Hematopoietic multipotent progenitor cell treated with erythropoietin and hydrocortisone succinate and interleukin-3 and kit ligand, for 6 days (in vitro differentiated cells): Measurements from ENCODE around the gene AHNAK.
"Not testable (repeated sequence)": the region's sequence is repeated elsewhere in the genome, so short reads cannot be mapped to it uniquely, and the experiment has no call there.

ENCODE experiments used
- DNase-seq: peaks from one replicate; pipeline ENCODE4 v3.0.0-alpha.2; 2015

AHNAK gene

GRCh38 chr11:62399878-62400266 lies 146.7 kb downstream of the AHNAK start:
- DNase-seq: no peak

DNA sequence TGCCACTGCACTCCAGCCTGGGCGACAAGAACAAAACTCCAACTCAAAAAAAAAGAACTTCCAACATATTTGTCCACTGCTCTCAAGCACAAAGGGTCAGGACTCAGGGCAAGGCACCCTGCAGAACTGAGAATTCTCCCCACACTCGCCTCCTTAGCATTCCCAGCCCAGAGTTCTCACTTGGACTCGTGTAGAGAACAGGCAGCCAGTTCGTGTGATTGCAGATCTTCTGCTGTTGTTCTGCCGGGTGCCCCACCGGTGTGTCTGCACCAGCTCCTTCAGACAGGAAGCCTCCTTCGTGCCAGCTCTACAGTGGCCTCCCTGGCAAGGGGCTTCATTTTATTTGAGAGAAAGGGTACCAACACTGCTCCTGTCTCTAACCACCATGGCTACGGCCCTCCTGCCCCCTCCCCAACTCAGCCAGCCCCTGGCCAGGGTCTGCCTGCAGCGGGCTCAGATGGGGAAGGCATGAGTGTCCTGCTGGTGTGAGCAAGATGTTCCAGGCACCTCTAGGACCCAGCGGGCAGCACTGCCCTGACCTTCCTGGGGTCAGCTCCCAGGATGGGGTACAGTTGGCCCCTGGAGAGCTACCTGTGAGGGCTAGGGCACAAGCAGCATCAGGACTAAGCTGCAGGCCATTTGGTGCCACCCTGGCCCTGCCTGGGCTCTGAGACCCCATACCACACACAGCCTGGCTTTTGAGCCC lies 147.3 kb downstream of the AHNAK start:
- DNase-seq: peak; percentile 49

DNA sequence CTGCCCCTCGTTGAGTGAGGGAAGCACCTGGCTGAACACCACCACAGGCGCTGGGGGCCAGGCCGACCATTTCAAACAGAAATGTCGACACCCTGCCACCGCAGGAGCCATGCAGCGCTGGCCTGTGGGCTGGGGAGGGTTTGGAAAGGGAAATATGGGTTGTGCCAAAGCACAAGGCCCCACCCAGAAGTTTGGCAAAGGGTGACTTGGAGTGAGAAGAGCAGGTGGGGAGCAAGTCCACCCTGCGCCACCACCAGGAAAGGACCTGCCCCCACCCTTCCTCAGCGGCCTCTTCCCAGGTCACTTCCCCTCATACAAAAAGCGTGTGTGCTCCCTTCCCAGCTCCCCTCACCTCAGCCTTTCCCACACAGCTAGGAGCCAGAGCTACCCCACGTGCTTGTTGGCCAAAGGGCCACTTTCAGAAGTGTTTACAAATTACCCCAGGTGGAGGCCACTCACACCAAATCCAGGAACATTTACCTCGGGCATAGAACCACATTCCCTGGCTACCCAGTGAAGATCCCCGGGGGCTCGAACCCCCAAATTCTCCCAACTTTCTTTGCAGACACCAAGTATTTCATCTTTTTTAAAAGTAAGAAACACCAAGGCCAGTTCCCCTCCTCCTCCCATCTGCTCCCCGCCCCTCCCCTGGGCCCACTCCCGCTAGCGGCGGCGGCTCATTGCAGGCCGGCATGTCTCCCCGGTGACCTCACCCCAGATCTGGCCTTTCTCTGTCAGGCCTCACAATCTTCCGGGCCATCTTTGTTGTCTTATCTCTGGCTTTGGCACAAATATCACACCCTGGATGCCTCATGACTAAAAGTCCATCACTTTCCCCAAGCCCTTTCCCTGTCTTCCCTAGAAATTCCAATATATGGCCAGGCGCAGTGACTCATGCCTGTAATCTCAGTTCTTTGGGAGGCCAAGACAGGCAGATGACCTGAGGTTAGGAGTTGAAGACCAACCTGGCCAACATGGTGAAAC lies 148.3 kb downstream of the AHNAK start:
- peak; percentile 79 for DNase-seq

GRCh38 chr11:62395885-62396551 lies 150.6 kb downstream of the AHNAK start:
- no peak for DNase-seq

DNA sequence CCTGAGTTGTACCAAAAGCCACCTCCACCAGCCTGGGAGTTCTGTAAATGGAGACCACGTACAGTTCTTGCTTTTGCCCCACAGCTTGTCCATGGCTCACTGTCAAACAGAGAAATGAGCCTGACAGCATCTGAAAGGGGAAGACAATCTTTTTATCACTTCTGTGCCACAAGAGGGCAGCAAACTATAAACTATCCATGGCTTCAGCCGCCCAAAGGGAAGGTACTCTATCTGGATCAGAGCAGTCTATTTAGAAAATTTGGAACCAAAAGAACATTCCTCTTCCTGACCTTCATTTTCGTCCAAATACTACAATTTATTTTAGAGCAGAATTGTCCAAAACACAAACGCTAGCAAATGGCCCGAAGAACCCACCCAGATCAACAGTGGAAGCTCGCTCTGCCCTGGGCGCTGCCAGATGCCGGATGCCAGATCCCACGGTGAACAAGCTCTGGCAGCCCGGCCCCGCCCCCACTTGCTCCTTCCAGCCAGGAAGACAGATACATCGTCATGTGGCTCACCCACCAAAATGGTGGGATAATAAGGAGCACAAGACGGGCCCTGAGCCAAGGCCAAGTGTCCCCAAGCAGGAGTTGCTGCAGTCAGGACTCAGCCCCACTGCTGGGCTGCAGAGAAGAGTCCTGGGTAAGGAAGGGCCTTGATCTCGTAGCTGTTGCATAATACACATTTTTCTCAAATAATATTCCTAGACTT lies 151.6 kb downstream of the AHNAK start:
- DNase-seq: peak; percentile 96

DNA sequence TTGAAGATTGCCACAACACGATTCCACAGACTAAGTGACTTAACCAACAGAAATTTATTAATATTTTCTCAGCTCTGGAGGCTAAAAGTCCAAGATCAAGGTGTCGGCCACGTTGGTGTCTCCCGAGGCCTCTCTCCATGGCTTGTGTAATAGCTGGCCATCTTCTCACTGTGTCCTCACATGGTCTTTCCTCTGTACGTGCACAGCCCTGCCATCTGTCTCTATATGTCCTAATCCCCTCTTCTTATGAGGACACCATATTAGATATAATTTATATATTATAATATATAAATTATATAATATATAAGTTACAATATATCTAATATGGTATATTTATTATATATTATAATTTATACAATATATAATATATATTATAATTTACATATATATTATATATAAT lies 152.9 kb downstream of the AHNAK start:
- DNase-seq: no peak

DNA sequence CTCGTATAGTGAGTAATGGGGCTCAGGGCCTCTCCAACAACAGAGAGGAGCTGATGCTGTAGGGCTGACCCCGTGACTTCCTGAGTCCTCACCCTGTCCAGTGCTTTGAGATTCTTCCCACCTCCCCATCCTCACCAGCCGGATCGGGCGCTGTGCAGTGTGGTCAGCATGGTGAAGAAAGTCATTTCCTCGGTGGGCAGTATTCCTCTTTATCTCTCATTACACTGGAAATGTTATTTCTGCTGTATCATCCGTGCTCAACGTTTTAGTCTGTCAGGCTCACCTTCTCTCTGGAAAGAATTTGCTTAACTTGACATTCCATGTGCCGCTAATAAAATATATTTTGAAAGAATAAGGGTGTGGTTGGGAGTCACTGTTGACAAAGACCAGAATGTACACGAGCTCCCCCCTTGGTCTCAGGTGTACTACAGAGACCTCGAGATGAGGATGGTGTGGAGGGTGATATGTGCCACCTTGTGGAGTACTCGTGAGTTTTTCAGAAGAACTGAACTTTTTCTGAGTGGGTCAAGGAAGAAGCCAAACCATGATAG lies 153.5 kb downstream of the AHNAK start:
- peak; percentile 71 for DNase-seq

DNA sequence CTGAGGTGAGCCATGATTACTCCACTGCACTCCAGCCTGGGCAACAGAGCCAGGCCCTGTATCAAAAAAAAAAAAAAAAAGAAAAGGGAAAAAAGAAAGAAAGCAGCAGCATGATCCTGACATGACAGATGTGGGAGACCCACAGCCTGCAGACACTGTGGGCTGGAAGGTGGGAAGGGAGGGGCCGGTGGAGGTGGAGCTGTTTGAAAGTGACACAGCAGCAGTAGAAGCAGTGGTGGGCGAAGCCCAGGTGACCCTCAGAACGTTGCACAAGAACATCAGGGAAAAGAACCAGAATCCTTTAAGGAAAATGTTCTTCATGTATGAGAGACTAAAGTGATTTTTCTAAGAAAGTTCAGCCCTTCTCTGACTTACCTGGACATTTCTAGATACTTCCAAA lies 154.1 kb downstream of the AHNAK start:
- no peak for DNase-seq

DNA sequence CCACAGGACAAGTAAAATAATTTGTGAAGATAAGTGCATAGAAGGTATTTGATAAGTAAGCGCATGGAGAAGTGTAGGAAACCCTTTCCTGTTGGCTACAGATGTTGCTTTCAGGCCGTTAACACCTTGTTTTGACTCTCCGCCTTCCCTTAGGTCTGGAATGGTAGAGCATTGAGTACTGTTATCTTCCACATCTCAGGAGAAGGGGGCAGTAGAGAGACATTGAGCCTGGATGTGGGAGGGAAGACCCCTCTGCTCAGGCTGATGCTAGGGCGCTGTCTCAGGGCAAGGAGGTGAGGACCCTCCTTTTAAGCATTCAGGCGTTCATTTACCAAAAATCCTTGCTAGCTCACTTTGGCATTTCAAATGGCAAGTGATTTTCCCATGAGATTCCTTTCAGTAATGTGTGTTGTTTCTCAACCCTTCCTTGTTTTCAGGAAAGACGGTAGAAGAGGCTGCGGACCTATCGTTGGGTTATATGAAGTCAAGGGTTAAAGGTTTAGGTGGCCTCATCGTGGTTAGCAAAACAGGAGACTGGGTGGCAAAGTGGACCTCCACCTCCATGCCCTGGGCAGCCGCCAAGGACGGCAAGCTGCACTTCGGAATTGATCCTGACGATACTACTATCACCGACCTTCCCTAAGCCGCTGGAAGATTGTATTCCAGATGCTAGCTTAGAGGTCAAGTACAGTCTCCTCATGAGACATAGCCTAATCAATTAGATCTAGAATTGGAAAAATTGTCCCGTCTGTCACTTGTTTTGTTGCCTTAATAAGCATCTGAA lies 154.8 kb downstream of the AHNAK start:
- no peak for DNase-seq

GRCh38 chr11:62390722-62391121 lies 155.9 kb downstream of the AHNAK start:
- DNase-seq: no peak

GRCh38 chr11:62390237-62390636 lies 156.4 kb downstream of the AHNAK start:
- DNase-seq: no peak

- no peak for DNase-seq
These were observed 157.6 kb downstream of the AHNAK start for GRCh38 chr11:62388999-62389398.

DNA sequence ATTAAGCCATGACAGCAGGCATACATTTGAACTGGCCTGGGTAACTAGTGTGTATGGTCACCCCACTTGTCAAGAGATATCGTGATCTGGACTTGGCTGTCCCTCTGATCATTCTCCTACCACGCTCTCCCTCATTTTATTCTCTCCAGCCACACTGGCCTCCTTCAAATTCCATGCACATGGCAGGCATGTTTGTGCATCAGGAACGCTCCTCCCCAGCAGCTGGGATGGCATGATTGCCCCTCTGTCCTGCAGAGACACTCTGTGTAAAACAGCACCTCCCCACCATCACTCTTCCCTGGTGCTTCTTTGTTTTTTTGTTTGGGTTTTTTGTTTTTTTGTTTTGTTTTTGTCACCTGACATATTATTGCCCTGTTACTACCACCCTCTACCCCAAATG lies 159.2 kb downstream of the AHNAK start:
- no peak for DNase-seq

DNA sequence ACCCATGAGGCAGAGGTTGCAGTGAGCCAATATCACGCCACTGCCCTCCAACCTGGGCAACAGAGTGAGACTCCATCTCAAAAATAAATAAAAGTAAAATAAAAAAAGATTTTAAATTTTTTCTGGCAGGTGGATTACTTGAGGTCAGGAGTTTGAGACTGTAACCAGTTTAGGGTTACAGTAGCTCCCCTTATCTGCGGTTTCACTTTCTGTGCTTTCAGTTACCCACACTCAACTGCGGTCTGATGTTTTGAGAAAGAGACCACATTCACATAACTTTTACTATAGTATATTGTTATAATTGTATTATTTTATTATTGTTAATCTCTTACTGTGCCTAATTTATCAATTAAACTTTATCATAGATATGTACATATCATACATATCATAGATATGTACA lies 160.5 kb downstream of the AHNAK start:
- not testable (repeated sequence) for DNase-seq

DNA sequence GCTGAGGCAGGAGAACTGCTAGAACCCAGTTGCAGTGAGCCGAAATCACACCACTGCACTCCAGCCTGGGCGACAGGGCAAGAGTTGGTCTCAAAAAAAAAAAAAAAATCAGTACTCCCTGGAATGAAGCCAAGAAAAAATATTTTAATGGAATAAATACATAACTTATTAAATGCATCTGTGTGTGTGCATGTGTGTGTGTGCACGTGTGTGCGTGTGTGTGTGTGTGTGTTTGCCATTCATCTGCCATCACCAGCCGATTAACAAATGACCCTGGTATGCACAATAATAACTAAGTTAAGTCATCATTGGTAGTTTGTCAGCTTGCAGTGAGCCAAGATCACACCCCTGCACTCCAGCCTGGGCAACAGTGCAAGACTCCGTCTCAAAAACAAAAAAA lies 162.8 kb downstream of the AHNAK start:
- no peak for DNase-seq
